GM21737 (cell line): ENCODE data around the gene APOBEC3G.

Experiments
- ATAC-seq: cut with Tn5 transposase; IDR thresholded peaks from one replicate; pipeline ENCODE4 v1.9.1; 2021; ENCODE audit warnings: mild to moderate bottlenecking, moderate library complexity; ENCODE audit not compliant: unreplicated experiment

The APOBEC3G gene

DNA sequence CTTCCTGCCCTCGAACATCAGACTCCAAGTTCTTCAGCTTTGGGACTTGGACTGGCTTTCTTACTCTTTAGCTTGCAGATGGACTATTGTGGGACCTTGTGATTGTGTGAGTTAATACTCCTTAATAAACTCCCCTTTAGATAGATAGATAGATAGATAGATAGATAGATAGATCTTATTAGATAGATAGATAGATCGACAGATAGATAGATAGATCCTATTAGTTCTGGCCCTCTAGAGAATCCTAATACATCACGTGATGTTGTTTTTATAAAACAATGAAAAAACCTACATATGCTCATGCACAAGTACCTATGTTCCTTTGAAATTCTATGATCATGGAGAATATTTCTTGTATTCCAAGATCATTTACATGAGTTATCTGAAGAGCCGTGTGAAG is 43.9 kb downstream of the APOBEC3G start:
- no peak for ATAC-seq

DNA sequence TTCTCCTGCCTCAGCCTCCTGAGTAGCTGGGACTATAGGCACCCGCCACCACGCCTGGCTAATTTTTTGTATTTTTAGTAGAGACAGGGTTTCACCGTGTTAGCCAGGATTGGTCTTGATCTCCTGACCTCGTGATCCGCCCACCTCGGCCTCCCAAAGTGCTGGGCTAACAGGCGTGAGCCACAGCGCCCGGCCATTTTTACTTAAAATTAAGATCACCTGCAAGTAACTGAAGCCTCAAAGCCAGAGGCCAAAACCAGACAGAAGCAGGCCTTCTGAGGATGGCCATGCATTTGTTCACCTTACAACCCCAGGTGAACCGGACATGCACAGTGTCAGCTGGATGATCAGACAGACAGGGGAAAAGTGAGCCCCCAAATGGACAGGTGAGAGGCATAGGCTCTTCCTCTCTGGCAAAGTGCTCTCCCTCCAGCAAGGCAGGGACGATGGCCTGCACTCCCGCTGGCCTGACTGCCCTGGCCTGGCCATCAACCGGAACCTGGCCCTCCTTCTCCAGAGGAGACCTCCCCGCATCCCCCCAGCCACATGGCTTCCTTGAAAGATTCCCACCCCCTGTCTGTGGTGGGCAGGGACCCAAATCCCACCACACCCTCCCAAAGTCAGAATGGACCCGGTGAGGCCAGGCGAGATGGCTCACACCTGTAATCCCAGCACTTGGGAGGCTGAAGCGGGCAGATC is 45.8 kb downstream of the APOBEC3G start:
- no peak for ATAC-seq

GRCh38 chr22:39123751-39124581 is 46.9 kb downstream of the APOBEC3G start:
- no peak for ATAC-seq

GRCh38 chr22:39125622-39126021 is 48.5 kb downstream of the APOBEC3G start:
- ATAC-seq, result no peak

DNA sequence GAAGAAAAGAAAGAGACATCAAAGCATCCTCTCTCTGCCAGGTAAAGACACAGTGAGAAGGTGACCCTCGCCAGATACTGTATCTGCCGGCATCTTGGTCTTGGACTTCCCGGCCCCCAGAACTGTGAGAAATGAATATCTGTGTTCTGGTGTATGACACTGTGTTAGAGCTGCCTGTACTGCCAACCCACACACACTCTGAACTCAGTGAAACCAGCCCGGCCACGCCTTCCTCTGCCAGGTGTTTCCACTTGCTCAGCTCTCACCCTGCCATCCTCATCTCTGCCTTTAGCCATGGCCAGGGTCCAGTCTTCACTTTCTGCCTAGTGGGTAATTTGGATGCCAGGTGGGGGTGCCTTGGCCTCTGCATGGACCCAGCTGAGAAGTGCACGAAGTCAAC is 51.4 kb downstream of the APOBEC3G start:
- no peak for ATAC-seq

DNA sequence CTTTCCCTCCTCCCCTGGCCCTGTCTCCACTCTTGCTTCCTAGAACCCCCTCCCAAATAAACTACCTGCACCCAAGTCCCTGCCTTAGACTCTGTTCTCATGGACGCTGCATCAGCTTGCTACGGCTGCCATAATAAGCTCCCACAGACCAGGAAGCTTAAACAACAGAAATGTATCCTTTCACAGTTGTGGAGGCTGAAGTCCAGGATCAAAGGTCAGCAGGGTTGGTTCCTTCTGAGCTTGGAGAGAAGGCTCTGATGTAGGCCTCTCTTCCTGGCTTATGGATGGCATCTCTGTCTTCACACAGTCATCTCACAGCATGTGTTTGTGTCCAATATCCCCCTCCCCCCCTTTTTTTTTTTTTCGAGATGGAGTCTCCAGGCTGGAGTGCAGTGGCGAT is 52.0 kb downstream of the APOBEC3G start:
- ATAC-seq, result no peak

DNA sequence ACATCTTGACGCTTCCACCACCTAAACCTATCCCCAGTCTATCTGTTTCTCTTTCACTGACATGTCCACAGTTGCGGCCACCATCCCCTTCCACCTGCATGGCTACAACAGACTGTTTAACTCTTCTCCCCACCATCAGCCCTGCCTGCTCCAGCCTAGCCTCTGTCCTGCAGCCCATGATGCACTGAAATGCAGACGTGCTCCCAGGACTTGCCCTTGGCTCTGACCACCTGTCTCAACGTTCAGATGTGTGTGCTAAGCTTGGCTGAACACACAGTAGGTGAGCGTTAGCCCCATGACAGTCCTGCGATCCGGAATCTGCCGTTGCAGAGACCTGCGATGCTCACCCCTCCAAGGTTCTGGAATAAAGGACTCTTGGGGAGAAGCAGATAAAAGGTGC is 52.7 kb downstream of the APOBEC3G start:
- ATAC-seq, result no peak

- ATAC-seq, result no peak
Measured at GRCh38 chr22:39130152-39130704, 53.2 kb downstream of the APOBEC3G start.

GRCh38 chr22:39130892-39131855 is 54.1 kb downstream of the APOBEC3G start:
- ATAC-seq, result no peak

- ATAC-seq, result no peak
Measured at GRCh38 chr22:39132281-39132680, 55.2 kb downstream of the APOBEC3G start.

DNA sequence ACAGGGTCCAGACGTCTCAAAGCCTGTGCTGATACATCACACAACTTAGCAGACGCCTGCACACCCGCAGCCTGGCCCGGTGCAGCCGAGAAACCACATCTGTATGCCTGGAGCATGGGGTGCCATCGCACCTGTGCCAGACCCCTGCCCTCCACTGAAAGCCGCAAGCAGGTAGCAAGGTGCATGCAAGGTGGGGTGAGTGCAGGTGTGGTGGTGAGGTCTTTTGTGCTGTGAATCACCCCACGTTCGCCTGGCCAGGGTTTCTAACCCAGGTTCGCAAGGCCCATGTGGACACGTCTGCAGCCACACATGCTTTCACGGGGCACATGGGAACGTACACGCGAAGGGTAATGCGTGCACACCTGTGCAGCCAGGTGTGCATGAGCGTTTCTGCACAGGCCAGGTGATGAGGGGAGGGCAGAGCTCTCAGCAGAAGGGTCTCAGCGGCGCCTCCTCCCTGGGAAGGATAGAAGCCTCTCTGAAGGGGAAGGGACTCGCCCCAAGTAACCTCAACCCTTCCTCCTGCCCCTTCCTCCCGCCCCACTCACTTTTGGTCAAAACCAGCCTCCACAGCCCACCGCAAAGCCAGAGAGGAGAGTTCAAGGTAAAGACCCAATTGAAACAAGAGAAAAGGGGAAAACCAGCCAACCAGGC is 55.9 kb downstream of the APOBEC3G start:
- no peak for ATAC-seq

DNA sequence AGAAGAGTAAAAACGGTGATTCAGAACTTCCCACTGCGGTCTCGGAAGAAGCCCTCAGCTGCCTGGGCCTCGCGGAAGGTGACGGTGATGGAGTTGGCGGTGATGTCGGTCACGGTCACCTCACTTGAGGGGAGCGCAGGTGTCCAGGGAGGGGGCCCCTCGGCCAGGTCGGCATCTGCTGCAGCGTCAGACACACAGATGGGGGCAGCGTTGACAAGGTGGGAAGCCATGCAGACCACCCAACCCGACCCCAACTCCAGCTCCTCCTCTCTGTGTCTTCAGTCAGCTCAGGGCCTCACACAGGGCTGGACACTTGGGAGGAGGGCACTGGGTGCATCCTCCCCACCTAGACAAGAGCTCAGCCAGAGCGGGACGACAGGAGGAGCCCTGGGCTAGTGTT is 56.8 kb downstream of the APOBEC3G start:
- ATAC-seq, result no peak

DNA sequence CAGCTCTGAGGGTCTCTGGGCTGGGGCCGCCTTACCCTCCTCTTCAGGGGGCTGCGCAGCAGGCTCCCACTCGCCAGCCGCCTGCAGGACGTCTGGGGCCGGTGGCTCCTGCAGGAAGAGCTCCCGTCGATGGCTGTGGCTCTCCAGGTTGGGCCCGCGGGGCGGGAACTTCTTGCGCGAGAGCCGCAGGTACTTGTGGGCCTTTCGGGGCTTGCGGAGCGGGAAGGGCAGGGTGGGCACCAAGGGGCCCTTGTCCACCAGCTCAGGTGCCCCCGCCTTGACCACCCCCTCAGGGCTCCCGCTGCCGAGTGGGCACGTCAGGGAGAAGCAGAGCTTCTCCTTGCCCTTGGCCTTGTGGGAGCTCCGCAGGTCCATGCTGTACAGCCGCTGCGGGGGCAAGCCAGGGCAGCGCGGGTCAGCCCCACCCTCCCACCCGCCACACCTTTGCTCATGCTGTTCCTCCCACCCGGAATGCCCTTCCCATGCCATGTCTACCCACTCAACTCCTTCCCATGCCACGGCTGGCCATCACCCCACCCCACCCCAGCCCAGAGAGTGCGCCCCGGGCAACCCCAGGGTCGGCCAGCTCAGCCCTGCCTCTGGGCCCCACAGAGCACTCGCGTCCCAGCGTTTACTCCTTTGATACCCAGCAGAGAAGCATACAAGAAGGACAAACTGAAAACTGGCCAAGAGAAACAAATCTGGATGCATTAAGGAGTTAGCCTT is 57.5 kb downstream of the APOBEC3G start:
- ATAC-seq, result no peak

DNA sequence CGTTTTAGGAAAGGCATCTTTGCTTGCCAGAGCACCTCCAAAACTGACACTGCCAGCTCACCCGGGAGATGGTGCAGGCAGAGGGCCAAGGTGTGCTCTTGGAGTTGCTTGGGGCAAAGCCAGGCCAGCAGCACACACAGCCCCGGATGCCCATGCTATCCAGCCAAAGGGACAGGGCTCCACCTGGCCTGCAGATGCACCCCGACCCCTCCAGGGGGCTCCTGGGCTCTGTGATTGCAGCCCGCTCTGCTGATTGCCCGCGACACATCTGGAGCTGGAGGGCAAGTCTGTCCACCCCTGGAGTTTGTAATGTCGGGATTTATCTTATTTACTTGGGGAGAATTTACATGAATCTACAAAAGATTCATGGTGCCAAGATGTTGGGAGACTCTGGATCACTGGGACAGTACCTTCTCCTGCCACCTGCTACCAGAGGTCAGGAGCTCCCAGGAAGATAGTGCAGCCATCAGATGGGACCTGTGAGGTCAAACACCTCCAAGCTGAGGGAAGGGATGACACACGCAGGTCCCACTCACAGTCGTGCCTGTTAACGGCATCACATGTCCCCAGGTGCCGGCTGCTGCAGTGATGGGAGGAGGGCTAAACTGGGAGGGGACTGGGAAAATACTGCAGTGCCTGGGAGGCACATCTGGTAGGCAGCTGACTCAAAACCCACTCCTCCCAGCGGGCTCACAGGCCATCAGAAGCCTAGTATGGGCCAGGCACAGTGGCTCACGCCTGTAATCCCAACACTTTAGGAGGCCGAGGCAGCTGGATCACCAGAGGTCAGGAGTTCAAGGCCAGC is 58.2 kb downstream of the APOBEC3G start:
- ATAC-seq, result no peak

DNA sequence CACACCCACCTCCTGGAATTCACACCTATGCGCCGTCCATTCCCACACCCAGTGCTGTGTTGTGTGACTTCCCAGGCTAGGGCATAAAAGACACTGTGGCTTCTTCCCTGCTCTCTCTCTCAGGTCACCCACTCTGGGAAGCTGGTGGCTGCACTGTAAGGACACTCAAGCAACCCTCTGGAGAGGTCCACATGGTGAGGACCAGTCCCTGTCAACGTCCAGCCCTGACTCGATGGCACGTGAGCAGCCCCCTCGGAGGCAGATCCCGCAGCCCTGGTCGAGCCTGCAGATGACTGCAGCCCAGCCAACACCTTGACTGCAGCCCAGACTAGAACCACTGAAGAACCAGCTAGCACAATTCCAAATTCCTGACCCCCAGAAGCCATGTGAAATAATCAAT is 59.2 kb downstream of the APOBEC3G start:
- ATAC-seq, result no peak
